DOHH2 (cell line): ENCODE results near the gene AMIGO2.

Experiments used
- EZH2phosphoT487 ChIP-seq: fragments of 200-600 bp; sonication (generic); IDR thresholded peaks from 2 replicates; pipeline ENCODE4 v1.6.1; 2017; ENCODE audit warnings: borderline replicate concordance, mild to moderate bottlenecking, antibody characterized with exemption, low read length, moderate library complexity, mixed read lengths
- TF ChIP-seq, protein P1 (sequence below): fragments of 200-600 bp; sonication (generic); IDR thresholded peaks from one replicate; pipeline ENCODE4 v1.5.1; 2014; ENCODE audit warnings: antibody characterized with exemption, mild to moderate bottlenecking, low read depth, low read length; ENCODE audit not compliant: poor library complexity, severe bottlenecking

DNA sequence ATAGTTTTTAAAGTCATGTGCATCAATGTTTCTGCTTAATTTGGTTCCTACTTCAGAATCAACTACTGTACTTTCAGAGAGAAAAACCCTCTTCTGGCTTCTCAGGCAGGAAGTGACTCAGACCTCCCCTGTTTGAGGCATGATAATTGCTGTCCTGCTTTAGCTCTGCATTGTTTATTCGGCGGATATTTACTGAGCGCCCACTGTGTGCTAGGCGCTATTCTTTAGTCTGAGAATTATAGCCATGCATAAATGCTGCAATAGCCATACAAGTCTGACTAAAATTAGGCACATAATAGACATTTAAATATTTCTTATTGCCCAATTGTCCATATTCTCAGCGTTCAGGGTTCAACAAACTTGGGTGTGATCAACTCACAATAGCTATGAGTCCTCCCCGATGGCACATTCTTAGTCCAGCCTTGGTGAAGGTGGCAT lies 6.1 kb upstream of the AMIGO2 start:
- TF ChIP-seq, protein P1, sequence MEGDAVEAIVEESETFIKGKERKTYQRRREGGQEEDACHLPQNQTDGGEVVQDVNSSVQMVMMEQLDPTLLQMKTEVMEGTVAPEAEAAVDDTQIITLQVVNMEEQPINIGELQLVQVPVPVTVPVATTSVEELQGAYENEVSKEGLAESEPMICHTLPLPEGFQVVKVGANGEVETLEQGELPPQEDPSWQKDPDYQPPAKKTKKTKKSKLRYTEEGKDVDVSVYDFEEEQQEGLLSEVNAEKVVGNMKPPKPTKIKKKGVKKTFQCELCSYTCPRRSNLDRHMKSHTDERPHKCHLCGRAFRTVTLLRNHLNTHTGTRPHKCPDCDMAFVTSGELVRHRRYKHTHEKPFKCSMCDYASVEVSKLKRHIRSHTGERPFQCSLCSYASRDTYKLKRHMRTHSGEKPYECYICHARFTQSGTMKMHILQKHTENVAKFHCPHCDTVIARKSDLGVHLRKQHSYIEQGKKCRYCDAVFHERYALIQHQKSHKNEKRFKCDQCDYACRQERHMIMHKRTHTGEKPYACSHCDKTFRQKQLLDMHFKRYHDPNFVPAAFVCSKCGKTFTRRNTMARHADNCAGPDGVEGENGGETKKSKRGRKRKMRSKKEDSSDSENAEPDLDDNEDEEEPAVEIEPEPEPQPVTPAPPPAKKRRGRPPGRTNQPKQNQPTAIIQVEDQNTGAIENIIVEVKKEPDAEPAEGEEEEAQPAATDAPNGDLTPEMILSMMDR: no peak
- no peak for TF ChIP-seq EZH2phosphoT487
